Measurements from ENCODE around the gene CEP55.

CEP55 gene

DNA sequence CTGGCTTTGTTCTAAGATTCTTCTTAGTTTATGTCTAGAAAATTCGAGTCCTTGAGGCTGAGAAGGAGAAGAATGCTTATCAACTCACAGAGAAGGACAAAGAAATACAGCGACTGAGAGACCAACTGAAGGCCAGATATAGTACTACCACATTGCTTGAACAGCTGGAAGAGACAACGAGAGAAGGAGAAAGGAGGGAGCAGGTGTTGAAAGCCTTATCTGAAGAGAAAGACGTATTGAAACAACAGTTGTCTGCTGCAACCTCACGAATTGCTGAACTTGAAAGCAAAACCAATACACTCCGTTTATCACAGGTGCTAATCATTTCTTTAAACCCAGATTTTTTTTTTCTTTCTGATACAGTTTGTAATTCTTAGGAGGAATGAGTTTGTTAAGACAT, 6.7 kb downstream of the CEP55 start:
- H2AFZ ChIP-seq (ENCODE audit: low read length) = no peak overlapping the region
- TF ChIP-seq EZH2 (IDR thresholded peaks at IDR 0.05; ENCODE audit: borderline replicate concordance, low read length) = no peak
- TF ChIP-seq, protein P1, sequence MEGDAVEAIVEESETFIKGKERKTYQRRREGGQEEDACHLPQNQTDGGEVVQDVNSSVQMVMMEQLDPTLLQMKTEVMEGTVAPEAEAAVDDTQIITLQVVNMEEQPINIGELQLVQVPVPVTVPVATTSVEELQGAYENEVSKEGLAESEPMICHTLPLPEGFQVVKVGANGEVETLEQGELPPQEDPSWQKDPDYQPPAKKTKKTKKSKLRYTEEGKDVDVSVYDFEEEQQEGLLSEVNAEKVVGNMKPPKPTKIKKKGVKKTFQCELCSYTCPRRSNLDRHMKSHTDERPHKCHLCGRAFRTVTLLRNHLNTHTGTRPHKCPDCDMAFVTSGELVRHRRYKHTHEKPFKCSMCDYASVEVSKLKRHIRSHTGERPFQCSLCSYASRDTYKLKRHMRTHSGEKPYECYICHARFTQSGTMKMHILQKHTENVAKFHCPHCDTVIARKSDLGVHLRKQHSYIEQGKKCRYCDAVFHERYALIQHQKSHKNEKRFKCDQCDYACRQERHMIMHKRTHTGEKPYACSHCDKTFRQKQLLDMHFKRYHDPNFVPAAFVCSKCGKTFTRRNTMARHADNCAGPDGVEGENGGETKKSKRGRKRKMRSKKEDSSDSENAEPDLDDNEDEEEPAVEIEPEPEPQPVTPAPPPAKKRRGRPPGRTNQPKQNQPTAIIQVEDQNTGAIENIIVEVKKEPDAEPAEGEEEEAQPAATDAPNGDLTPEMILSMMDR (IDR thresholded peaks at IDR 0.05; ENCODE audit: low read length) = no peak

GRCh38 chr10:93505075-93505474, 8.7 kb downstream of the CEP55 start:
- H3K36me3 ChIP-seq (ENCODE audit: insufficient read depth, low read length) = peaks cover 44% of the 10 kb centered on the region
- H3K79me2 ChIP-seq (ENCODE audit: insufficient read depth, low read length) = no peaks in the 10 kb centered on the region
- H3K4me3 ChIP-seq (ENCODE audit: low read depth, low read length, poor library complexity, severe bottlenecking) = no peak overlapping the region
- no peak overlapping the region for H3K9ac ChIP-seq (ENCODE audit: low read length)
- H2AFZ ChIP-seq (ENCODE audit: low read length) = no peak overlapping the region
- H3K9me2 ChIP-seq (ENCODE audit: low read depth, low read length) = no peaks in the 10 kb centered on the region
- H3F3A ChIP-seq (ENCODE audit: insufficient read depth, low read length) = no peaks in the 10 kb centered on the region
- no peaks in the 10 kb centered on the region for H3K9me3 ChIP-seq (ENCODE audit: low read length)
- no peak for TF ChIP-seq EZH2 (IDR thresholded peaks at IDR 0.05; ENCODE audit: borderline replicate concordance, low read length)
- TF ChIP-seq, protein P1 (IDR thresholded peaks at IDR 0.05; ENCODE audit: low read length) = no peak
- no peak overlapping the region for H3K4me2 ChIP-seq (ENCODE audit: low read length)
- no peaks in the 10 kb centered on the region for H3K27me3 ChIP-seq (ENCODE audit: insufficient read depth, low read length)
- H3K27ac ChIP-seq (ENCODE audit: low read depth, low read length, poor library complexity, severe bottlenecking) = no peak overlapping the region
- H3K4me1 ChIP-seq (ENCODE audit: insufficient read depth, low read length, severe bottlenecking) = peaks cover 9% of the 10 kb centered on the region
- H4K20me1 ChIP-seq (ENCODE audit: insufficient read depth, low read length) = no peaks in the 10 kb centered on the region

More for the DNA sequence above, 6.7 kb downstream of the CEP55 start:
- Histone ChIP-seq H3K4me3 (ENCODE audit: low read depth, low read length, poor library complexity, severe bottlenecking) (no peak overlapping the region), H3K9me2 (ENCODE audit: low read depth, low read length) (no peaks in the 10 kb centered on the region), H3K4me2 (ENCODE audit: low read length) (no peak overlapping the region; the same call in 1 of the 2 replicates), H3K9ac (ENCODE audit: low read length) (no peak overlapping the region), H3K27me3 (ENCODE audit: insufficient read depth, low read length) (no peaks in the 10 kb centered on the region), H3K36me3 (ENCODE audit: insufficient read depth, low read length) (peaks cover 40% of the 10 kb centered on the region), H3F3A (ENCODE audit: insufficient read depth, low read length) (no peaks in the 10 kb centered on the region), H3K4me1 (ENCODE audit: insufficient read depth, low read length, severe bottlenecking) (peaks cover 18% of the 10 kb centered on the region), H3K9me3 (ENCODE audit: low read length) (no peaks in the 10 kb centered on the region), H4K20me1 (ENCODE audit: insufficient read depth, low read length) (no peaks in the 10 kb centered on the region), H3K27ac (ENCODE audit: low read depth, low read length, poor library complexity, severe bottlenecking) (no peak overlapping the region), H3K79me2 (ENCODE audit: insufficient read depth, low read length) (peaks cover 7% of the 10 kb centered on the region; the same call in 1 of the 2 replicates)

- Histone ChIP-seq H3K27ac (ENCODE audit: low read depth, low read length, poor library complexity, severe bottlenecking) (no peak overlapping the region), H2AFZ (ENCODE audit: low read length) (no peak overlapping the region), H3K4me3 (ENCODE audit: low read depth, low read length, poor library complexity, severe bottlenecking) (no peak overlapping the region), H3K9ac (ENCODE audit: low read length) (no peak overlapping the region), H3K9me2 (ENCODE audit: low read depth, low read length) (no peaks in the 10 kb centered on the region), H3K4me2 (ENCODE audit: low read length) (no peak overlapping the region), H3K9me3 (ENCODE audit: low read length) (no peaks in the 10 kb centered on the region), H3K36me3 (ENCODE audit: insufficient read depth, low read length) (peaks cover 21% of the 10 kb centered on the region), H3K4me1 (ENCODE audit: insufficient read depth, low read length, severe bottlenecking) (no peaks in the 10 kb centered on the region), H4K20me1 (ENCODE audit: insufficient read depth, low read length) (no peaks in the 10 kb centered on the region), H3K27me3 (ENCODE audit: insufficient read depth, low read length) (no peaks in the 10 kb centered on the region), H3K79me2 (ENCODE audit: insufficient read depth, low read length) (no peaks in the 10 kb centered on the region), H3F3A (ENCODE audit: insufficient read depth, low read length) (no peaks in the 10 kb centered on the region)
- no peak for TF ChIP-seq EZH2 (IDR thresholded peaks at IDR 0.05; ENCODE audit: borderline replicate concordance, low read length)
- TF ChIP-seq, protein P1 (IDR thresholded peaks at IDR 0.05; ENCODE audit: low read length) = no peak
Observed at GRCh38 chr10:93509816-93510215, 13.4 kb downstream of the CEP55 start.

All from OCI-LY1 (cell line).